ENCODE measurements around the gene SHFL. TPM values are rescaled to one million over a fixed set of nuclear protein-coding genes. Genes with fewer than 3 reads are reported as not detected.

SHFL gene
- total RNA-seq, 4 donors from 2014 or later: 8.6 to 36.7 (median 25.6) TPM

DNA sequence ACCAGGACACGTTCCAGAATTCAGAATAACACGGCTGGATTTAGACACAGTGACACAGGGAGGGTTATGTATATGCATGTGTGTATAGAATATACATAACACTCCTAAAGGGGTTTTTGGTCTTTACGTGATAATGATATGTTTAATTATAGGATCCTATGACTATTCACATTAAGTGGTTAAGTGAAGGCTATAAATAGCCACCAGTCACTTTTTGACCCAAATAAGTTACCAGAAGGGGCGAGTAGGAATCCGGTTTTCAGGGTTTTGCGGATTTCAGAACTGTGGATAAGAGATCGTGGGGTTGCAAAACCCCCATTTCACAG lies 9.5 kb downstream of the SHFL start:
- TF ChIP-seq, protein P1, sequence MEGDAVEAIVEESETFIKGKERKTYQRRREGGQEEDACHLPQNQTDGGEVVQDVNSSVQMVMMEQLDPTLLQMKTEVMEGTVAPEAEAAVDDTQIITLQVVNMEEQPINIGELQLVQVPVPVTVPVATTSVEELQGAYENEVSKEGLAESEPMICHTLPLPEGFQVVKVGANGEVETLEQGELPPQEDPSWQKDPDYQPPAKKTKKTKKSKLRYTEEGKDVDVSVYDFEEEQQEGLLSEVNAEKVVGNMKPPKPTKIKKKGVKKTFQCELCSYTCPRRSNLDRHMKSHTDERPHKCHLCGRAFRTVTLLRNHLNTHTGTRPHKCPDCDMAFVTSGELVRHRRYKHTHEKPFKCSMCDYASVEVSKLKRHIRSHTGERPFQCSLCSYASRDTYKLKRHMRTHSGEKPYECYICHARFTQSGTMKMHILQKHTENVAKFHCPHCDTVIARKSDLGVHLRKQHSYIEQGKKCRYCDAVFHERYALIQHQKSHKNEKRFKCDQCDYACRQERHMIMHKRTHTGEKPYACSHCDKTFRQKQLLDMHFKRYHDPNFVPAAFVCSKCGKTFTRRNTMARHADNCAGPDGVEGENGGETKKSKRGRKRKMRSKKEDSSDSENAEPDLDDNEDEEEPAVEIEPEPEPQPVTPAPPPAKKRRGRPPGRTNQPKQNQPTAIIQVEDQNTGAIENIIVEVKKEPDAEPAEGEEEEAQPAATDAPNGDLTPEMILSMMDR (IDR thresholded peaks at IDR 0.05; ENCODE audit: low read depth): no peak

DNA sequence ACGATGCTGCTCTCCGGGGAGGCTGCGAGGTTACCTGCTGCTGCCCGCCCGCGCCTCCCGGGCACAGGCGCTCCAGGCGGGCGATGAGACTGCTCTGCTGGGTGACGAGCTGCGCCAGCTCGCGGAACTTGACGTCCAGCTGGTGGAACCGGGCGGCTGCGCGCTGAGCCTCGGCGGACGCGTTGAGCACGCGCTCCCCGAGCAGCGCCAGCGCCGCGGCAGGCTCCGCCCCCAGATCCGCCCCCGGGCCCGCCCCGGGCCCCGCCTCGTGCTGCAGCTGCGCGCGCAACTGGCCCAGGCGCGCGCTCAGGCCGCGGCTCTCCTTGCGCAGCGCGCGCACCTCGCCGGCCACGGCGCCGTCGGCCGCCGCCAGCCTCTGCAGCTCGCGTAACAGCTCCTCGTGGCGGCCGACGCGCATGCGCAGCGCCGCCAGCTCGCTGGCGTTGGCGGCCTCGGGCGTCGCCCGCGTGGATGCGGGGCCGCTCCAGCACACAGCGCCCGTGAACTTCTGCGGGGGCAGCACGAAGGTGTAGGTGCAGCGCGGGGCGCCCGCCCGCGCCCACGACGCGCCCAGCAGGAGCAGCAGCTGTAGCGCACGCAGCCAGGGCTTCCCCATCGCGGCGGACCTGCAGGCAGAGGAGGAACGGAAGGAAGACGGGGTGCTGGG lies 10.0 kb downstream of the SHFL start:
- TF ChIP-seq, protein P1 (IDR thresholded peaks at IDR 0.05; ENCODE audit: low read depth): no peak

DNA sequence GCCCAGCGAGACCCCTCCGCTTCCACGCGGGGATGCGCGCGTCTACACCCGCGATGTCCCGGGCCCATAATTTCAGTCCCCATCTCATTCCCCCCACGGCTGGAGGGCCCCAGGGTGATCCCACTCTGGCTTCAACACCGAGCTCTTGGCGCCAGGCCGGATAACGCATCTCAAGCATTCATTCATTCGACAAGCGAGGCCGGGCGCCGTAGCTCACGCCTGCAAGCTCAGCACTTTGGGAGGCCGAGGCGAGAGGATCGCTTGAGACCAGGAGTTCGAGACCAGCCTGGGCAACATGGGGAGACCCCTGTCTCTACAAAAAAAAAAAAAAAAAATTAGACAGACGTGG lies 10.5 kb downstream of the SHFL start:
- TF ChIP-seq, protein P1 (IDR thresholded peaks at IDR 0.05; ENCODE audit: low read depth): no peak

DNA sequence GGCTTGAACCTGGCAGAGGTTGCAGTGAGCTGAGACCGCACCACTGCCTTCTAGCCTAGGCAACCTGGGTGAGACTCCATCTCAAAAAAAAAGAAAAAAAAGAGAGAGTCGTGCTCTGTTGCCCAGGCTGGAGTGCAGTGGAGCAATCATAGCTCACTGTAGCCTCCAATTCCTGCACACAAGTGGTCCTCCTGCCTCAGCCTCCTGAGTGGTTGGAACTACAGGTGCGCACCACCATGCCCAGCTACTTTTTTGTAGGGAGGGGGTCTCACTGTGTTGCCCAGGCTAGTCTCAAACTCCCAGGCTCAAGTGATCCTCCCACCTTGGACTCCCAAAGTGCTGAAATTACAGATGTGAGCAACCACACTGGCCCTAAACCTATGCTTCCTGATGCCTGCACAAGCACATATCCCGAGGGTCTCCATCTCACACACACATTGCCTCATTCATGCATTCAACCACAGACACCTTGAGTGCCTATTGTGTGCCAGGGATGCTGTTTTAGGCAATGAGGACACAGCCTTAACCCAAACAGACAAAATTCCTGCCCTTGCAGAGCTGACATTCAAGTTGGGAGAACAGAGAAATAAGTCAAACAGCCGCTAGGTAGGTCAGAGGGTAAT lies 14.2 kb downstream of the SHFL start:
- TF ChIP-seq, protein P1 (IDR thresholded peaks at IDR 0.05; ENCODE audit: low read depth): no peak

DNA sequence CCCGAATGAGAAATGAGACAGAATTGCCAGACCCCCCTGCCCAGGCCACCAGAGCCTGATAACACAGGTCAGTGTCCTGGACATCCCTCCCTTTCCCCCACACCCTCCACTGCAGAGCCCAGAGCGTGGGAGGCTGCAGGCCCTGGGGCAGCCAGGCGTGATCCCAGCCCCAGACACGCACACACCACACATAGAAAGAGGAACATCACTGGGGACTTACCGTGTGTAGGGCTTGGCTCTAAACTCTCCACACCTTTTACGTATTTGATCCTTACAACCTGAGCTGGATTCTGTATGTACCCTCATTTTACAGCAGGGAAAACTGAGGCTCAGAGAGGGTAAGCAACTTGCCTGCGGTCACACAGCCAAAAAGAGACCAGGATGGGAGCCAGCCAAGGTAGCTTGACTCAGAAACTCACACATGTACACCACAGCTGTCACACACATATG lies 16.7 kb downstream of the SHFL start:
- TF ChIP-seq, protein P1 (IDR thresholded peaks at IDR 0.05; ENCODE audit: low read depth): no peak

DNA sequence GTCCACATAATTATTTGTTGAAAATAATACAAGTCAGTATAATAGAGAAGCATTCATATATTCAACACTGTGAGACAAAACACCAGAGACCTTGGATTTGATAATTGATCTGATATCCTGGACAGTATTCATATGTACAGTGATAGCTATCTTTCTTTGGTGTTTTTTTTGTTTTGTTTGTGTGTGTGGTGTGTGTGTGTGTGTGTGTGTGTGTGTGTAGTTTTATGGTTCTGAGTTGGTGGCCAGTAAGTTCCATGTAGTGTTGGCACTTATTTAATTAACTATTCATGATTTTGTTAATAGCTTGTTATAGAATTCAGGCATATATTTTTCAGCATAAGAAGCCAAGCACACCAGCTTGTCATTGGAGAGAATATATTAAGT lies 18.0 kb downstream of the SHFL start:
- TF ChIP-seq, protein P1 (IDR thresholded peaks at IDR 0.05; ENCODE audit: low read depth): no peak

DNA sequence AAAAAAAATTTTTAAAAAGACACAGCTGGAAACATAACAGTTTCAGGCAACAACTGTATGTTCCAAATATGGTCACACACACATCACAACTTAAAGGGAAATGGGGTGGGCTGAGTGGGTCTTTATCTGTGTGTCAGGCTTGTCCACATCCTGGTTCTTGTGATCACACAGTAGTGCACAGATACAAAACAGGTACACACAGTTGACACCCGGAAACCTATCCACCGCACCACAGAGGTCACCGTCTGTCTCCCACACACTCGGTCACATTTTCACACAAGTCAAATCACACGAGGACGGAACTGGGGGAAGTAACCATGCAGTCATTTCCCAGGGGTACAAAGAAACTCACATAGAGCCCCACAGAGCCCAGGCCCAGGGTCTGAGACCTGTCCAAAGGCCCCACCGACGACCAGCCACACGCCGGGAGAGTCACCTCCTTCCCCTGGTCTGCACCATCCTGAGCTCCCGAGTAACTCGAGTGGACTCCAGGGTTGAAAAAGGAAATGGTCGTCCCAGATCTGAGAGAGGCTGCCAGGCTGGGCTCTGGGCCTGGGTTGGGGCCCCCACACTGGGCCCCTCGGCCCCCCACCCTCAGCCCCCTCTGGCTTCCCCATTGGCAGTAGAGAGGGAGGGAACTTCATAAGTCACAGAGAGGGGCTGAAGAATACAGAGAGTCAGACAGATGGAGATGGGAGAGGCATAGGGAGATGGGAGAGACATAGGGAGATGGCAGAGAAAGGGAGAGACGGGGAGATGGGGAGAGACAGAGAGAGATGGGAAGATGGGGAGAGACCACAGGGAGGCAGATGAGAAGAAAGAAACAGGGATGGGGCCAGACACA lies 18.8 kb downstream of the SHFL start:
- TF ChIP-seq, protein P1 (IDR thresholded peaks at IDR 0.05; ENCODE audit: low read depth): no peak

Data from subcutaneous adipose tissue (tissue), 4 donors.